Thymus (tissue), 11 donors: ENCODE data around the gene KLRK1. TPM values are rescaled to one million over a fixed set of nuclear protein-coding genes. Genes with fewer than 3 reads are reported as not detected.
"Not testable (repeated sequence)": the region's sequence is repeated elsewhere in the genome, so short reads cannot be mapped to it uniquely, and the experiment has no call there.

ENCODE experiments used
- DNase-seq, 9 donors: peaks; one replicate each; pipeline ENCODE4 v3.0.0-alpha.2; 2013; ENCODE audit warnings: low spot score in 9 of 9, low read depth in 6 of 9, missing footprints in 1 of 9
- H3K27ac ChIP-seq, 2 donors: one replicate each; pipeline ENCODE4 v1.5.1; 2013; ENCODE audit warnings: control low read depth in 1 of 2, low read depth in 1 of 2, low read length in 1 of 2, mild to moderate bottlenecking in 1 of 2, moderate library complexity in 1 of 2
- H3K27me3 ChIP-seq, 2 donors: one replicate each; pipeline ENCODE4 v1.5.1; 2013; ENCODE audit warnings: low read length in 1 of 2; ENCODE audit not compliant: control insufficient read depth in 2 of 2, insufficient read depth in 1 of 2
- H3K36me3 ChIP-seq, 2 donors: one replicate each; pipeline ENCODE4 v1.5.1; 2013; ENCODE audit warnings: low read length in 1 of 2, mild to moderate bottlenecking in 1 of 2, moderate library complexity in 1 of 2; ENCODE audit not compliant: control insufficient read depth in 2 of 2, insufficient read depth in 2 of 2
- H3K4me1 ChIP-seq, 2 donors: one replicate each; pipeline ENCODE4 v1.5.1; 2013; ENCODE audit warnings: low read length in 2 of 2; ENCODE audit not compliant: control insufficient read depth in 2 of 2, insufficient read depth in 2 of 2
- H3K4me3 ChIP-seq, 2 donors: one replicate each; pipeline ENCODE4 v1.5.1; 2013; ENCODE audit warnings: low read length in 2 of 2, control low read depth in 1 of 2, mild to moderate bottlenecking in 1 of 2
- H3K9me3 ChIP-seq, 2 donors: one replicate each; pipeline ENCODE4 v1.5.1; 2013; ENCODE audit warnings: low read length in 1 of 2, mild to moderate bottlenecking in 1 of 2; ENCODE audit not compliant: control insufficient read depth in 2 of 2, insufficient read depth in 1 of 2
- WGBS: extraction: QIAGEN DNeasy Blood & Tissue Kit; methylation state at CpG from one replicate; pipeline ENCODE4 v1.1.7; 2013; 5-methylcytosine and 5-hydroxymethylcytosine counted together
- polyA plus RNA-seq: library from polyadenylated mRNA; stranded (reverse); fragments of 200-250 nt; gene quantifications from one replicate; pipeline ENCODE4 v1.2.3, GENCODE V29; 2013
- total RNA-seq: library from RNA; stranded (reverse); fragments of 120-200 nt; gene quantifications from one replicate; pipeline ENCODE4 v1.2.4, GENCODE V29; 2013
- donor health status: healthy.

The KLRK1 gene
- total and polyA plus RNA-seq, 2 donors: 13.4 to 27.0 TPM

- DNase-seq, H3K9me3 ChIP-seq, H3K36me3 ChIP-seq, H3K4me3 ChIP-seq, H3K4me1 ChIP-seq, H3K27me3 ChIP-seq, H3K27ac ChIP-seq: not testable (repeated sequence)
- WGBS: 98% methylated on average over 4 of the region's 4 CpGs
These were observed 51.4 kb downstream of the KLRK1 start for GRCh38 chr12:10338470-10338869.

DNA sequence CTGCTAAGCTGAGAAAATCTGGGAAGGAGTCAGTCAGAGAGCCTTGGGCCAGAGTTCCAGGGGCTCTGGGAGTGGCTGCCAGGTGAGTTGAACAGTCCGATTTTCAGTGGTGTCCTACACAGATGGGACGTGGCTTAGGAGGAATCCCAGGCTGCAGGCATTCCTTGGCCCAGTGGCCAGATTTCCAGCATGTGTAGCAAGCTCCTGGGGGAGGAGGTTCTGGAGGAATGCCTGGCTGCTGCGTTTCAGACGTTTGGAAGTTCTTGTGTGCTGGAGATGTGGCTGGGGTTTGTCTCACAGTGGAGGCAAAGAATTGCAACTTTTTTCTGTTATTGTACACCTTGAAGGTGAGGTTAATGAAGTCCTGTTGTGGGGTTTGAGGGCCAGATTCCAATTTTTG lies 53.6 kb downstream of the KLRK1 start:
- DNase-seq, H3K36me3 ChIP-seq, H3K9me3 ChIP-seq, H3K27me3 ChIP-seq, H3K4me3 ChIP-seq, H3K27ac ChIP-seq, H3K4me1 ChIP-seq: not testable (repeated sequence)
- WGBS: 93% methylated on average over 4 of the region's 4 CpGs

- no peak overlapping the region for H3K27ac ChIP-seq
- no peaks in the 10 kb centered on the region for H3K36me3 ChIP-seq
- no peaks in the 10 kb centered on the region for H3K9me3 ChIP-seq
- H3K27me3 ChIP-seq: no peaks in the 10 kb centered on the region
- WGBS: 54% methylated on average over 2 of the region's 2 CpGs
- H3K4me1 ChIP-seq: no peaks in the 10 kb centered on the region
- no peak overlapping the region for H3K4me3 ChIP-seq
- peak in 8 of 9 donors; percentile 13 to 76 (median 42) for DNase-seq
These were observed 58.1 kb downstream of the KLRK1 start for GRCh38 chr12:10331642-10332239.

DNA sequence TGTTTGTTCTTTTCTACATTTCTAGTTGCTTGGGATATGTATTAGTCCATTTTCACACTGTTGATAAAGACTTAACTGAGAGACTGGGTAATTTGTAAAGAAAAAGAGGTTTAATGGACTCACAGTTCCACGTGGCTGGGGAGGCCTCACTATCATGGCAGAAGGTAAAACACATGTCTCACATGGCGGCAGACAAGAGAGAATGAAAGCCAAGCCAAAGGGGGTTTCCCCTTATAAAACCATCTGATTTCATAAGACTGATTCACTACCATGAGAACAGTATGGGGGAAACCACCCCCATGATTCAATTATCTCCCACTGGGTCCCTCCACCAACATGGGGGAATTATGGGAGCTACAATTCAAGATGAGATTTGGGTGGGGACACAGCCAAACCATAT lies 61.1 kb downstream of the KLRK1 start:
- not testable (repeated sequence) for H3K36me3 ChIP-seq, H3K9me3 ChIP-seq, DNase-seq, H3K27me3 ChIP-seq, H3K4me1 ChIP-seq, H3K4me3 ChIP-seq, H3K27ac ChIP-seq
- WGBS: 99% methylated on average over 2 of the region's 2 CpGs

Other genes starting within 250 kb of the KLRK1 start
- 0.52 TPM for gene OLR1, start 217.9 kb downstream of the KLRK1 start, total RNA-seq
- gene OLR1, start 217.9 kb downstream of the KLRK1 start, polyA plus RNA-seq: 1.1 TPM
- gene TMEM52B, start 211.0 kb downstream of the KLRK1 start, total RNA-seq: 0.14 TPM
- gene TMEM52B, start 211.0 kb downstream of the KLRK1 start, polyA plus RNA-seq: 0.14 TPM
- 19.1 TPM for gene GABARAPL1, start 177.2 kb downstream of the KLRK1 start, total RNA-seq
- 92.0 TPM for gene GABARAPL1, start 177.2 kb downstream of the KLRK1 start, polyA plus RNA-seq
- 1.1 TPM for gene KLRD1, start 82.2 kb downstream of the KLRK1 start, total RNA-seq
- 2.6 TPM for gene KLRD1, start 82.2 kb downstream of the KLRK1 start, polyA plus RNA-seq
- gene KLRC4, start 19.7 kb upstream of the KLRK1 start, total RNA-seq: 1.3 TPM
- gene KLRC4, start 19.7 kb upstream of the KLRK1 start, polyA plus RNA-seq: 0.57 TPM
- 1.7 TPM for gene KLRC3, start 30.6 kb upstream of the KLRK1 start, total RNA-seq
- gene KLRC3, start 30.6 kb upstream of the KLRK1 start, polyA plus RNA-seq: 2.6 TPM
- gene KLRC2, start 46.0 kb upstream of the KLRK1 start, total RNA-seq: 10.8 TPM
- gene KLRC2, start 46.0 kb upstream of the KLRK1 start, polyA plus RNA-seq: 1.2 TPM
- 0.80 TPM for gene KLRC1, start 63.3 kb upstream of the KLRK1 start, total RNA-seq
- gene KLRC1, start 63.3 kb upstream of the KLRK1 start, polyA plus RNA-seq: 1.5 TPM
- 1.1 TPM for gene EIF2S3B, start 115.8 kb upstream of the KLRK1 start, total RNA-seq
- gene EIF2S3B, start 115.8 kb upstream of the KLRK1 start, polyA plus RNA-seq: 0.27 TPM
- gene MAGOHB, start 223.6 kb upstream of the KLRK1 start, total RNA-seq: 47.3 TPM
- 38.4 TPM for gene MAGOHB, start 223.6 kb upstream of the KLRK1 start, polyA plus RNA-seq